GM19397 (cell line): Measurements from ENCODE around the gene C6orf136.

Experiments
- ATAC-seq: cut with Tn5 transposase; IDR thresholded peaks from one replicate; pipeline ENCODE4 v1.9.1; 2021; ENCODE audit warnings: mild to moderate bottlenecking, moderate library complexity; ENCODE audit not compliant: unreplicated experiment

C6orf136 gene

GRCh38 chr6:30685157-30686008 lies 38.5 kb downstream of the C6orf136 start:
- no peak for ATAC-seq

GRCh38 chr6:30686009-30686907 lies 39.3 kb downstream of the C6orf136 start, which contains the start of gene PPP1R18:
Gene PPP1R18 (minus strand): TSS chr6:30686645. CDS start chr6:30686018, 627 bp downstream.
- peak; percentile 16 for ATAC-seq

- peak; percentile 45 for ATAC-seq
Measured at GRCh38 chr6:30686908-30687658, 40.1 kb downstream of the C6orf136 start.

GRCh38 chr6:30687659-30688431 lies 40.9 kb downstream of the C6orf136 start:
- ATAC-seq, result no peak

- no peak for ATAC-seq
Measured at GRCh38 chr6:30688569-30688968, 41.6 kb downstream of the C6orf136 start.

GRCh38 chr6:30689022-30689865 lies 42.3 kb downstream of the C6orf136 start:
- ATAC-seq, result no peak

GRCh38 chr6:30689985-30690384 lies 43.1 kb downstream of the C6orf136 start:
- ATAC-seq, result no peak

- ATAC-seq, result peak; percentile 30
Measured at GRCh38 chr6:30690403-30691207, 43.7 kb downstream of the C6orf136 start, which contains the start of gene NRM. Gene NRM (minus strand): TSS chr6:30690984. CDS start chr6:30690974, 10 bp downstream.

- ATAC-seq, result no peak
Measured at GRCh38 chr6:30691208-30691847, 44.4 kb downstream of the C6orf136 start.

GRCh38 chr6:30696432-30696831 lies 49.5 kb downstream of the C6orf136 start:
- no peak for ATAC-seq

- no peak for ATAC-seq
Measured at GRCh38 chr6:30700340-30700739, 53.4 kb downstream of the C6orf136 start.
